ENCODE data around the gene ZC3H10.
A peak's percentile ranks its signal among the peaks of the same experiment; 100 is the strongest.
"Not testable (repeated sequence)": the region's sequence is repeated elsewhere in the genome, so short reads cannot be mapped to it uniquely, and the experiment has no call there.

Gene ZC3H10

GRCh38 chr12:56156464-56157200 is 38.6 kb downstream of the ZC3H10 start:
- Histone ChIP-seq H3K4me1 (ENCODE audit: insufficient read depth, low read length) (peaks cover 38% of the 10 kb centered on the region), H3K36me3 (ENCODE audit: insufficient read depth, low read length) (peaks cover 38% of the 10 kb centered on the region), H3K4me3 (ENCODE audit: low read length) (peak overlapping the region; percentile 85)
- not testable (repeated sequence) for H3K9me3 ChIP-seq (ENCODE audit: low read length); H2AFZ ChIP-seq (ENCODE audit: low read depth, low read length); H3K27me3 ChIP-seq (ENCODE audit: insufficient read depth, low read length)

GRCh38 chr12:56157201-56158028 is 39.3 kb downstream of the ZC3H10 start:
- H3K9me3 ChIP-seq (ENCODE audit: low read length): no peaks in the 10 kb centered on the region
- peaks cover 45% of the 10 kb centered on the region for H3K36me3 ChIP-seq (ENCODE audit: insufficient read depth, low read length)
- H2AFZ ChIP-seq (ENCODE audit: low read depth, low read length): peak overlapping the region; percentile 21
- peak overlapping the region; percentile 85 for H3K4me3 ChIP-seq (ENCODE audit: low read length)
- no peaks in the 10 kb centered on the region for H3K27me3 ChIP-seq (ENCODE audit: insufficient read depth, low read length)
- peaks cover 42% of the 10 kb centered on the region for H3K4me1 ChIP-seq (ENCODE audit: insufficient read depth, low read length)

- peaks cover 40% of the 10 kb centered on the region for H3K4me1 ChIP-seq (ENCODE audit: insufficient read depth, low read length)
- no peaks in the 10 kb centered on the region for H3K27me3 ChIP-seq (ENCODE audit: insufficient read depth, low read length)
- peak within 1 kb of the TSS; percentile 85 for H3K4me3 ChIP-seq (ENCODE audit: low read length)
- H3K9me3 ChIP-seq (ENCODE audit: low read length): no peaks in the 10 kb centered on the region
- peak within 1 kb of the TSS; percentile 21 for H2AFZ ChIP-seq (ENCODE audit: low read depth, low read length)
- H3K36me3 ChIP-seq (ENCODE audit: insufficient read depth, low read length): peaks cover 52% of the 10 kb centered on the region
Observed at GRCh38 chr12:56158029-56158925, 40.2 kb downstream of the ZC3H10 start, which contains the start of gene MYL6. TSS of gene MYL6 (plus strand) at chr12:56158359. CDS start at chr12:56158402, 43 bp downstream.

- Histone ChIP-seq H3K36me3 (ENCODE audit: insufficient read depth, low read length) (peaks cover 59% of the 10 kb centered on the region), H3K27me3 (ENCODE audit: insufficient read depth, low read length) (no peaks in the 10 kb centered on the region), H3K4me3 (ENCODE audit: low read length) (peak overlapping the region; percentile 85), H2AFZ (ENCODE audit: low read depth, low read length) (no peak overlapping the region), H3K9me3 (ENCODE audit: low read length) (no peaks in the 10 kb centered on the region), H3K4me1 (ENCODE audit: insufficient read depth, low read length) (peaks cover 37% of the 10 kb centered on the region)
Observed at GRCh38 chr12:56158926-56159461, 40.9 kb downstream of the ZC3H10 start.

GRCh38 chr12:56159482-56160192 is 41.6 kb downstream of the ZC3H10 start:
- H3K36me3 ChIP-seq (ENCODE audit: insufficient read depth, low read length): peaks cover 64% of the 10 kb centered on the region

GRCh38 chr12:56160193-56160763 is 42.2 kb downstream of the ZC3H10 start:
- peak overlapping the region; percentile 85 for H3K4me3 ChIP-seq (ENCODE audit: low read length)
- peaks cover 37% of the 10 kb centered on the region for H3K4me1 ChIP-seq (ENCODE audit: insufficient read depth, low read length)
- no peaks in the 10 kb centered on the region for H3K27me3 ChIP-seq (ENCODE audit: insufficient read depth, low read length)
- H3K36me3 ChIP-seq (ENCODE audit: insufficient read depth, low read length): peaks cover 66% of the 10 kb centered on the region
- no peak overlapping the region for H2AFZ ChIP-seq (ENCODE audit: low read depth, low read length)
- H3K9me3 ChIP-seq (ENCODE audit: low read length): no peaks in the 10 kb centered on the region

More at GRCh38 chr12:56159482-56160192, 41.6 kb downstream of the ZC3H10 start:
- H3K9me3 ChIP-seq (ENCODE audit: low read length): no peaks in the 10 kb centered on the region
- peak overlapping the region; percentile 85 for H3K4me3 ChIP-seq (ENCODE audit: low read length)
- peaks cover 37% of the 10 kb centered on the region for H3K4me1 ChIP-seq (ENCODE audit: insufficient read depth, low read length)
- H3K27me3 ChIP-seq (ENCODE audit: insufficient read depth, low read length): no peaks in the 10 kb centered on the region
- H2AFZ ChIP-seq (ENCODE audit: low read depth, low read length): no peak overlapping the region

GRCh38 chr12:56160894-56161689 is 43.0 kb downstream of the ZC3H10 start:
- Histone ChIP-seq H3K4me1 (ENCODE audit: insufficient read depth, low read length) (peaks cover 37% of the 10 kb centered on the region), H2AFZ (ENCODE audit: low read depth, low read length) (no peak overlapping the region), H3K9me3 (ENCODE audit: low read length) (no peaks in the 10 kb centered on the region), H3K27me3 (ENCODE audit: insufficient read depth, low read length) (no peaks in the 10 kb centered on the region), H3K36me3 (ENCODE audit: insufficient read depth, low read length) (peaks cover 66% of the 10 kb centered on the region), H3K4me3 (ENCODE audit: low read length) (peak overlapping the region; percentile 85)

- no peaks in the 10 kb centered on the region for H3K9me3 ChIP-seq (ENCODE audit: low read length)
- H3K36me3 ChIP-seq (ENCODE audit: insufficient read depth, low read length): peaks cover 71% of the 10 kb centered on the region
- H3K4me1 ChIP-seq (ENCODE audit: insufficient read depth, low read length): peaks cover 37% of the 10 kb centered on the region
- H2AFZ ChIP-seq (ENCODE audit: low read depth, low read length): no peak overlapping the region
- no peaks in the 10 kb centered on the region for H3K27me3 ChIP-seq (ENCODE audit: insufficient read depth, low read length)
- H3K4me3 ChIP-seq (ENCODE audit: low read length): no peak overlapping the region
Observed at GRCh38 chr12:56161690-56162351, 43.8 kb downstream of the ZC3H10 start.

- Histone ChIP-seq H3K36me3 (ENCODE audit: insufficient read depth, low read length) (peaks cover 76% of the 10 kb centered on the region), H2AFZ (ENCODE audit: low read depth, low read length) (no peak overlapping the region), H3K4me3 (ENCODE audit: low read length) (no peak overlapping the region), H3K4me1 (ENCODE audit: insufficient read depth, low read length) (peaks cover 35% of the 10 kb centered on the region), H3K9me3 (ENCODE audit: low read length) (no peaks in the 10 kb centered on the region), H3K27me3 (ENCODE audit: insufficient read depth, low read length) (no peaks in the 10 kb centered on the region)
Observed at GRCh38 chr12:56162468-56163290, 44.6 kb downstream of the ZC3H10 start.

- Histone ChIP-seq H3K9me3 (ENCODE audit: low read length) (no peaks in the 10 kb centered on the region), H3K4me1 (ENCODE audit: insufficient read depth, low read length) (peaks cover 35% of the 10 kb centered on the region), H3K4me3 (ENCODE audit: low read length) (no peak overlapping the region), H3K36me3 (ENCODE audit: insufficient read depth, low read length) (peaks cover 86% of the 10 kb centered on the region), H2AFZ (ENCODE audit: low read depth, low read length) (no peak overlapping the region), H3K27me3 (ENCODE audit: insufficient read depth, low read length) (no peaks in the 10 kb centered on the region)
Observed at GRCh38 chr12:56163533-56164344, 45.7 kb downstream of the ZC3H10 start.
